H7 (cell line): ENCODE measurements around the gene TNPO3. TPM values are rescaled to one million over a fixed set of nuclear protein-coding genes. Genes with fewer than 3 reads are reported as not detected.
"Not testable (repeated sequence)": the region's sequence is repeated elsewhere in the genome, so short reads cannot be mapped to it uniquely, and the experiment has no call there.

Experiments used
- DNase-seq: peaks from one replicate; pipeline ENCODE4 v3.0.0; 2012
- H3K27me3 ChIP-seq: 2 replicates; pipeline ENCODE4 v1.6.0; 2011; ENCODE audit warnings: mild to moderate bottlenecking, low read length; ENCODE audit not compliant: control insufficient read depth, insufficient read depth
- H3K36me3 ChIP-seq: replicated peaks from 2 replicates; pipeline ENCODE4 v1.5.1; 2011; ENCODE audit warnings: low read length; ENCODE audit not compliant: control insufficient read depth, insufficient read depth
- H3K4me3 ChIP-seq: 2 replicates; pipeline ENCODE4 v1.5.1; 2011; ENCODE audit warnings: low read depth, mild to moderate bottlenecking, control low read depth, low read length, moderate library complexity; ENCODE audit not compliant: insufficient read depth
- total RNA-seq: library from RNA; depleted of rRNA; stranded (reverse); fragments of >200 nt; shearing (Covaris generic); gene quantifications from 2 replicates; pipeline ENCODE4 v1.2.3, GENCODE V29; 2014

Gene TNPO3
- total RNA-seq, 1 experiment from 2014 or later: 98.0 TPM

- no peak for DNase-seq
- H3K4me3 ChIP-seq: no peak overlapping the region
- no peaks in the 10 kb centered on the region for H3K27me3 ChIP-seq
- peaks cover 10% of the 10 kb centered on the region for H3K36me3 ChIP-seq
Observed at GRCh38 chr7:129013048-129013724, 41.7 kb downstream of the TNPO3 start.

- Histone ChIP-seq H3K4me3 (no peak overlapping the region), H3K27me3 (no peaks in the 10 kb centered on the region), H3K36me3 (peaks cover 10% of the 10 kb centered on the region)
- no peak for DNase-seq
Observed at GRCh38 chr7:129012641-129013040, 42.3 kb downstream of the TNPO3 start.

GRCh38 chr7:129010075-129010474, 44.8 kb downstream of the TNPO3 start:
- H3K36me3 ChIP-seq: peaks cover 8% of the 10 kb centered on the region
- DNase-seq: no peak

GRCh38 chr7:129009437-129009836, 45.5 kb downstream of the TNPO3 start:
- Histone ChIP-seq H3K27me3 (no peaks in the 10 kb centered on the region), H3K4me3 (no peak overlapping the region), H3K36me3 (peaks cover 2% of the 10 kb centered on the region)
- no peak for DNase-seq

More at GRCh38 chr7:129010075-129010474, 44.8 kb downstream of the TNPO3 start:
- no peak overlapping the region for H3K4me3 ChIP-seq
- no peaks in the 10 kb centered on the region for H3K27me3 ChIP-seq

- Histone ChIP-seq H3K4me3 (no peak overlapping the region), H3K27me3 (no peaks in the 10 kb centered on the region), H3K36me3 (no peaks in the 10 kb centered on the region; the same call in none of the 2 replicates)
- no peak for DNase-seq
Observed at GRCh38 chr7:129008645-129009414, 46.1 kb downstream of the TNPO3 start.

GRCh38 chr7:129007572-129007971, 47.3 kb downstream of the TNPO3 start:
- Histone ChIP-seq H3K4me3 (no peak overlapping the region), H3K36me3 (peaks cover 1% of the 10 kb centered on the region; the same call in 1 of the 2 replicates), H3K27me3 (no peaks in the 10 kb centered on the region)
- DNase-seq: no peak

GRCh38 chr7:129006636-129007414, 48.1 kb downstream of the TNPO3 start:
- DNase-seq: no peak
- Histone ChIP-seq H3K27me3 (no peaks in the 10 kb centered on the region), H3K4me3 (no peak overlapping the region), H3K36me3 (peaks cover 1% of the 10 kb centered on the region; the same call in 1 of the 2 replicates)

GRCh38 chr7:129005186-129005585, 49.7 kb downstream of the TNPO3 start:
- H3K4me3 ChIP-seq: no peak overlapping the region
- DNase-seq: no peak
- H3K36me3 ChIP-seq: peaks cover 6% of the 10 kb centered on the region
- no peaks in the 10 kb centered on the region for H3K27me3 ChIP-seq

GRCh38 chr7:128997181-128997580, 57.7 kb downstream of the TNPO3 start:
- H3K36me3 ChIP-seq: peaks cover 17% of the 10 kb centered on the region
- no peak for DNase-seq

GRCh38 chr7:128994560-128994959, 60.4 kb downstream of the TNPO3 start:
- not testable (repeated sequence) for H3K4me3 ChIP-seq, DNase-seq, H3K27me3 ChIP-seq
- peaks cover 14% of the 10 kb centered on the region for H3K36me3 ChIP-seq

More at GRCh38 chr7:128997181-128997580, 57.7 kb downstream of the TNPO3 start:
- no peaks in the 10 kb centered on the region for H3K27me3 ChIP-seq
- H3K4me3 ChIP-seq: no peak overlapping the region

GRCh38 chr7:128993419-128993818, 61.5 kb downstream of the TNPO3 start:
- no peaks in the 10 kb centered on the region for H3K27me3 ChIP-seq
- H3K36me3 ChIP-seq: peaks cover 11% of the 10 kb centered on the region
- H3K4me3 ChIP-seq: no peak overlapping the region
- DNase-seq: no peak

- no peak overlapping the region for H3K4me3 ChIP-seq
- no peak for DNase-seq
- no peaks in the 10 kb centered on the region for H3K27me3 ChIP-seq
- H3K36me3 ChIP-seq: peaks cover 6% of the 10 kb centered on the region
Observed at GRCh38 chr7:128989961-128990360, 65.0 kb downstream of the TNPO3 start.

GRCh38 chr7:128988372-128988771, 66.5 kb downstream of the TNPO3 start:
- DNase-seq: no peak
- no peaks in the 10 kb centered on the region for H3K27me3 ChIP-seq
- peaks cover 3% of the 10 kb centered on the region for H3K36me3 ChIP-seq
- H3K4me3 ChIP-seq: no peak overlapping the region

GRCh38 chr7:128986609-128987008, 68.3 kb downstream of the TNPO3 start:
- peaks cover 5% of the 10 kb centered on the region for H3K36me3 ChIP-seq
- no peak overlapping the region for H3K4me3 ChIP-seq

More at GRCh38 chr7:128986609-128987008, 68.3 kb downstream of the TNPO3 start:
- no peak for DNase-seq
- no peaks in the 10 kb centered on the region for H3K27me3 ChIP-seq
